HCT116 (cell line): ENCODE results near the gene SPEM3. TPM values are rescaled to one million over a fixed set of nuclear protein-coding genes. Genes with fewer than 3 reads are reported as not detected.

Experiments
- ATAC-seq: fragments of 200-7000 bp; cut with Tn5 transposase; 2 replicates; pipeline ENCODE4 v1.9.1; 2020; ENCODE audit warnings: mild to moderate bottlenecking, moderate library complexity
- BruUV-seq: library from RNA; stranded (reverse); fragments of 400-500 nt; replicated peaks from 2 replicates; lab custom pipeline; 2021; lab: Mats Ljungman, UMichigan
- CTCF ChIA-PET: fragments of 300-600 bp; sonication (Branson Sonifier 250); formaldehyde crosslinking; loops from one replicate; lab custom pipeline; 2021; ENCODE audit warnings: antibody characterized with exemption; lab: Charles Lee
- POLR2A ChIA-PET: fragments of 300-600, 350-600 bp; sonication (Branson Sonifier 250); formaldehyde crosslinking; loops from one replicate; lab custom pipeline; 2021; ENCODE audit warnings: antibody characterized with exemption; lab: Charles Lee
- RAD21 ChIA-PET, 2 experiments: fragments of 300-600 bp; sonication (Branson Sonifier 250); formaldehyde crosslinking; loops; one replicate each; lab custom pipeline; 2023; ENCODE audit warnings: low total read pairs in 2 of 2; ENCODE audit not compliant: uncharacterized antibody in 2 of 2, unreplicated experiment in 2 of 2, low non-redundant PET in 1 of 2; lab: Charles Lee
- DNase-seq: peaks from one replicate; pipeline ENCODE4 v3.0.0-alpha.2; 2010; ENCODE audit warnings: low read depth, low spot score
- H2AFZ ChIP-seq: fragments of 200-600 bp; shearing (Covaris generic), sonication (generic); 2 replicates; pipeline ENCODE4 v1.6.1; 2017; ENCODE audit warnings: low read depth, mixed run types, mixed read lengths, antibody characterized with exemption, low read length; ENCODE audit not compliant: poor library complexity, severe bottlenecking
- H3K27ac ChIP-seq: 2 replicates; pipeline ENCODE4 v1.5.1; 2012; ENCODE audit warnings: low read depth, low read length
- H3K27me3 ChIP-seq: fragments of 200-600 bp; sonication (generic); 2 replicates; pipeline ENCODE4 v1.6.1; 2016; ENCODE audit warnings: mixed run types, low read length, mixed read lengths; ENCODE audit not compliant: insufficient read depth
- H3K36me3 ChIP-seq, 2 experiments: fragments of 200-500 bp in 1 of 2; fragments of 200-600 bp in 1 of 2; sonication (Bioruptor generic) in 1 of 2; sonication (generic) in 1 of 2; 2 replicates each; pipeline versions ENCODE4 v1.5.1 to v1.6.1; 2014 to 2016; ENCODE audit warnings: low read length in 2 of 2, inconsistent platforms in 1 of 2, mixed read lengths in 1 of 2, mixed run types in 1 of 2; ENCODE audit not compliant: insufficient read depth in 2 of 2, control insufficient read depth in 1 of 2
- H3K4me1 ChIP-seq, 2 experiments: fragments of 200-600 bp in 1 of 2; sonication (generic) in 1 of 2; 2 replicates each; pipeline versions ENCODE4 v1.5.1 to v1.6.1; 2012 to 2017; ENCODE audit warnings: low read length in 2 of 2, inconsistent platforms in 1 of 2, mild to moderate bottlenecking in 1 of 2, mixed read lengths in 1 of 2, mixed run types in 1 of 2, moderate library complexity in 1 of 2; ENCODE audit not compliant: insufficient read depth in 2 of 2, control insufficient read depth in 1 of 2
- H3K4me2 ChIP-seq: fragments of 200-600 bp; sonication (generic); 2 replicates; pipeline ENCODE4 v1.6.1; 2017; ENCODE audit warnings: mixed run types, low read length, mixed read lengths
- H3K4me3 ChIP-seq, 2 experiments: fragments of 200-600 bp in 1 of 2; sonication (generic) in 1 of 2; replicated peaks in 1 of 2; 2 replicates each; pipeline ENCODE4 v1.5.1; 2011 to 2016; ENCODE audit warnings: low read length in 2 of 2, control low read depth in 1 of 2, low read depth in 1 of 2, mild to moderate bottlenecking in 1 of 2, mixed read lengths in 1 of 2, mixed run types in 1 of 2
- H3K79me2 ChIP-seq: fragments of 200-600 bp; sonication (generic); 2 replicates; pipeline ENCODE4 v1.6.1; 2017; ENCODE audit warnings: mild to moderate bottlenecking, mixed run types, low read length, moderate library complexity, mixed read lengths; ENCODE audit not compliant: insufficient read depth
- H3K9ac ChIP-seq: fragments of 200-600 bp; sonication (generic); 2 replicates; pipeline ENCODE4 v1.6.1; 2016; ENCODE audit warnings: low read length, mixed read lengths
- H3K9me2 ChIP-seq: fragments of 200-600 bp; sonication (generic), shearing (Covaris generic); 2 replicates; pipeline ENCODE4 v1.6.1; 2017; ENCODE audit warnings: mixed run types, mild to moderate bottlenecking, moderate library complexity; ENCODE audit not compliant: insufficient read depth
- H3K9me3 ChIP-seq, 2 experiments: fragments of 200-500 bp in 1 of 2; fragments of 200-600 bp in 1 of 2; sonication (Bioruptor generic) in 1 of 2; sonication (generic) in 1 of 2; 2 replicates each; pipeline ENCODE4 v1.6.1; 2014 to 2017; ENCODE audit warnings: low read length in 2 of 2, mixed read lengths in 2 of 2, inconsistent platforms in 1 of 2, low read depth in 1 of 2, mild to moderate bottlenecking in 1 of 2, mixed run types in 1 of 2, moderate library complexity in 1 of 2; ENCODE audit not compliant: control insufficient read depth in 1 of 2, insufficient read depth in 1 of 2
- H4K20me1 ChIP-seq: fragments of 200-600 bp; sonication (generic), shearing (Covaris generic); 2 replicates; pipeline ENCODE4 v1.6.1; 2017; ENCODE audit warnings: mixed run types, mild to moderate bottlenecking, moderate library complexity; ENCODE audit not compliant: insufficient read depth
- CEBPB ChIP-seq: IDR thresholded peaks from 2 replicates; pipeline ENCODE4 v1.6.1; 2012; ENCODE audit warnings: low read depth
- EGR1 ChIP-seq: IDR thresholded peaks from 2 replicates; pipeline ENCODE4 v1.6.1; 2012; ENCODE audit warnings: low read depth
- ELF1 ChIP-seq: IDR thresholded peaks from 2 replicates; pipeline ENCODE4 v1.6.1; 2012; ENCODE audit warnings: low read depth, borderline replicate concordance
- EZH2 ChIP-seq: fragments of 200-600 bp; sonication (generic); IDR thresholded peaks from 2 replicates; pipeline ENCODE4 v1.6.1; 2017; ENCODE audit warnings: antibody characterized with exemption, mixed run types
- EZH2phosphoT487 ChIP-seq: fragments of 200-600 bp; IDR thresholded peaks from 2 replicates; pipeline ENCODE4 v1.6.1; 2018; ENCODE audit warnings: antibody characterized with exemption, borderline replicate concordance
- FOSL1 ChIP-seq: IDR thresholded peaks from 2 replicates; pipeline ENCODE4 v1.6.1; 2012; ENCODE audit warnings: low read depth
- JUND ChIP-seq: IDR thresholded peaks from 2 replicates; pipeline ENCODE4 v1.6.1; 2012
- POLR2A ChIP-seq: IDR thresholded peaks from 2 replicates; pipeline ENCODE4 v1.7.0; 2011; ENCODE audit warnings: borderline replicate concordance; ENCODE audit not compliant: insufficient read depth, insufficient read length; ENCODE audit errors: extremely low read depth
- POLR2AphosphoS5 ChIP-seq: IDR thresholded peaks from 2 replicates; pipeline ENCODE4 v1.6.1; 2011; ENCODE audit warnings: mild to moderate bottlenecking, low read depth, low read length, moderate library complexity
- RAD21 ChIP-seq: IDR thresholded peaks from 2 replicates; pipeline ENCODE4 v1.6.1; 2012; ENCODE audit warnings: low read depth, mild to moderate bottlenecking
- SIN3A ChIP-seq: IDR thresholded peaks from 2 replicates; pipeline ENCODE4 v1.6.1; 2012; ENCODE audit warnings: low read depth
- SP1 ChIP-seq: IDR thresholded peaks from 2 replicates; pipeline ENCODE4 v1.6.1; 2012; ENCODE audit warnings: low read depth
- SRF ChIP-seq: IDR thresholded peaks from 2 replicates; pipeline ENCODE4 v1.6.1; 2012; ENCODE audit warnings: low read depth
- TCF7L2 ChIP-seq: IDR thresholded peaks from 2 replicates; pipeline ENCODE4 v1.7.0; 2011; ENCODE audit warnings: borderline replicate concordance, inconsistent platforms; ENCODE audit not compliant: insufficient read depth, insufficient read length; ENCODE audit errors: extremely low read depth
- YY1 ChIP-seq: IDR thresholded peaks from 2 replicates; pipeline ENCODE4 v1.6.1; 2011; ENCODE audit warnings: low read length, low read depth, moderate library complexity, mild to moderate bottlenecking; ENCODE audit not compliant: insufficient replicate concordance; ENCODE audit errors: extremely low read depth
- ZFX ChIP-seq: fragments of 450-650 bp; IDR thresholded peaks from 2 replicates; pipeline ENCODE4 v1.6.1; 2017
- intact Hi-C: fragments of 100-400 bp; cut with micrococcal nuclease; formaldehyde crosslinking; loops from 2 replicates; pipeline ENCODE4 v1.10.0; 2022
- total RNA-seq: library from RNA; stranded (reverse); gene quantifications from one replicate; pipeline ENCODE4 v1.2.1, GENCODE V29; 2021; ENCODE audit not compliant: unreplicated experiment
- TF ChIP-seq, protein P1 (sequence below): IDR thresholded peaks from 2 replicates; pipeline ENCODE4 v1.6.1; 2012; ENCODE audit warnings: low read depth
- TF ChIP-seq, protein P2 (sequence below): IDR thresholded peaks from 2 replicates; pipeline ENCODE4 v1.6.1; 2012
- TF ChIP-seq, protein P3 (sequence below): IDR thresholded peaks from 2 replicates; pipeline ENCODE4 v1.6.1; 2012
- TF ChIP-seq, protein P4 (sequence below), 3 experiments: fragments of 200-600 bp in 1 of 3; sonication (generic) in 1 of 3; IDR thresholded peaks in 2 of 3; conservative IDR thresholded peaks in 1 of 3; 2 replicates each; pipeline ENCODE4 v1.5.1; 2012 to 2017; ENCODE audit warnings: low read depth in 2 of 3, low read length in 2 of 3, antibody characterized with exemption in 1 of 3, borderline replicate concordance in 1 of 3, control low read depth in 1 of 3, mild to moderate bottlenecking in 1 of 3, mixed read lengths in 1 of 3, mixed run types in 1 of 3, moderate library complexity in 1 of 3; ENCODE audit not compliant: insufficient read depth in 1 of 3

Gene SPEM3
- total RNA-seq, 1 experiment from 2014 or later, result not detected

DNA sequence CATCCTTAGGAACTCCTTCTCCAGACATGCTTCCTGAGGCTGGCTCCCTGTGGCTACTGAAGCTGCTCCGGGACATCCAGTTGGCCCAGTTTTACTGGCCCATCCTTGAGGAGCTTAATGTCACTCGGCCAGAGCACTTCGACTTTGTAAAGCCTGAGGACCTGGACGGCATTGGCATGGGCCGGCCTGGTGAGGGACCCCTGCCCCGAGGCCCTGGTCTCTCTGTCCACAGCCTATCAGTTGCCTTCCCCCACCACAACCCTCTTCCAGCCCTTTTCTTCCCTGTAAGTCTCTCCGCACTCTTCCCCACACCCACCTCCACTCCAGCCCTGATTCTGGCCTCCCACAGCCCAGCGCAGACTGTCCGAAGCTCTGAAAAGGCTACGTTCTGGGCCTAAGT is 45.8 kb upstream of the SPEM3 start:
- no peak overlapping the region for H2AFZ ChIP-seq

More for the DNA sequence above, 45.8 kb upstream of the SPEM3 start:
- Histone ChIP-seq H3K4me1 (peaks cover 8 to 26% of the 10 kb centered on the region in 2 experiments; a peak in 3 of 4 replicates), H4K20me1 (no peaks in the 10 kb centered on the region), H3K36me3 (peaks cover 0 to 9% of the 10 kb centered on the region in 2 experiments; a peak in 2 of 4 replicates), H3K4me2 (no peak overlapping the region), H3K79me2 (peaks cover 8% of the 10 kb centered on the region; the same call in 1 of the 2 replicates), H3K9me3 (0 out of 4 replicates have a peak, but pooled peaks cover 0 to 7% of the 10 kb centered on the region in 2 experiments), H3K9ac (no peak overlapping the region), H3K4me3 (no peak overlapping the region), H3K9me2 (no peaks in the 10 kb centered on the region), H3K27ac (no peak overlapping the region), H3K27me3 (no peaks in the 10 kb centered on the region)
- intact Hi-C loops, result no loop called here
- ChIA-PET POLR2A (interaction anchor here (1.4 kb wide), 1 partner anchor 52 kb away, joined by 4 read pairs; the partner anchor contains the start of gene TMEM102), CTCF (no interaction called here)
- ATAC-seq, result no peak
- no peak for DNase-seq
- no TSS peak for BruUV-seq
- no peak for TF ChIP-seq ELF1
- no peak for TF ChIP-seq ZFX
- TF ChIP-seq SRF, result no peak
- TF ChIP-seq, protein P1, sequence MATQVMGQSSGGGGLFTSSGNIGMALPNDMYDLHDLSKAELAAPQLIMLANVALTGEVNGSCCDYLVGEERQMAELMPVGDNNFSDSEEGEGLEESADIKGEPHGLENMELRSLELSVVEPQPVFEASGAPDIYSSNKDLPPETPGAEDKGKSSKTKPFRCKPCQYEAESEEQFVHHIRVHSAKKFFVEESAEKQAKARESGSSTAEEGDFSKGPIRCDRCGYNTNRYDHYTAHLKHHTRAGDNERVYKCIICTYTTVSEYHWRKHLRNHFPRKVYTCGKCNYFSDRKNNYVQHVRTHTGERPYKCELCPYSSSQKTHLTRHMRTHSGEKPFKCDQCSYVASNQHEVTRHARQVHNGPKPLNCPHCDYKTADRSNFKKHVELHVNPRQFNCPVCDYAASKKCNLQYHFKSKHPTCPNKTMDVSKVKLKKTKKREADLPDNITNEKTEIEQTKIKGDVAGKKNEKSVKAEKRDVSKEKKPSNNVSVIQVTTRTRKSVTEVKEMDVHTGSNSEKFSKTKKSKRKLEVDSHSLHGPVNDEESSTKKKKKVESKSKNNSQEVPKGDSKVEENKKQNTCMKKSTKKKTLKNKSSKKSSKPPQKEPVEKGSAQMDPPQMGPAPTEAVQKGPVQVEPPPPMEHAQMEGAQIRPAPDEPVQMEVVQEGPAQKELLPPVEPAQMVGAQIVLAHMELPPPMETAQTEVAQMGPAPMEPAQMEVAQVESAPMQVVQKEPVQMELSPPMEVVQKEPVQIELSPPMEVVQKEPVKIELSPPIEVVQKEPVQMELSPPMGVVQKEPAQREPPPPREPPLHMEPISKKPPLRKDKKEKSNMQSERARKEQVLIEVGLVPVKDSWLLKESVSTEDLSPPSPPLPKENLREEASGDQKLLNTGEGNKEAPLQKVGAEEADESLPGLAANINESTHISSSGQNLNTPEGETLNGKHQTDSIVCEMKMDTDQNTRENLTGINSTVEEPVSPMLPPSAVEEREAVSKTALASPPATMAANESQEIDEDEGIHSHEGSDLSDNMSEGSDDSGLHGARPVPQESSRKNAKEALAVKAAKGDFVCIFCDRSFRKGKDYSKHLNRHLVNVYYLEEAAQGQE, result no peak
- TF ChIP-seq EGR1, result no peak
- no peak for TF ChIP-seq EZH2
- TF ChIP-seq JUND, result no peak
- no peak for TF ChIP-seq RAD21
- TF ChIP-seq FOSL1, result no peak
- TF ChIP-seq SIN3A, result no peak
- TF ChIP-seq, protein P2, sequence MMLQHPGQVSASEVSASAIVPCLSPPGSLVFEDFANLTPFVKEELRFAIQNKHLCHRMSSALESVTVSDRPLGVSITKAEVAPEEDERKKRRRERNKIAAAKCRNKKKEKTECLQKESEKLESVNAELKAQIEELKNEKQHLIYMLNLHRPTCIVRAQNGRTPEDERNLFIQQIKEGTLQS, result no peak
- TF ChIP-seq, protein P3, sequence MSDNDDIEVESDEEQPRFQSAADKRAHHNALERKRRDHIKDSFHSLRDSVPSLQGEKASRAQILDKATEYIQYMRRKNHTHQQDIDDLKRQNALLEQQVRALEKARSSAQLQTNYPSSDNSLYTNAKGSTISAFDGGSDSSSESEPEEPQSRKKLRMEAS, result no peak
- TF ChIP-seq YY1, result no peak
- TF ChIP-seq EZH2phosphoT487, result no peak
- TF ChIP-seq SP1, result no peak
- no peak for TF ChIP-seq POLR2AphosphoS5
- TF ChIP-seq CEBPB, result no peak
- TF ChIP-seq, protein P4, sequence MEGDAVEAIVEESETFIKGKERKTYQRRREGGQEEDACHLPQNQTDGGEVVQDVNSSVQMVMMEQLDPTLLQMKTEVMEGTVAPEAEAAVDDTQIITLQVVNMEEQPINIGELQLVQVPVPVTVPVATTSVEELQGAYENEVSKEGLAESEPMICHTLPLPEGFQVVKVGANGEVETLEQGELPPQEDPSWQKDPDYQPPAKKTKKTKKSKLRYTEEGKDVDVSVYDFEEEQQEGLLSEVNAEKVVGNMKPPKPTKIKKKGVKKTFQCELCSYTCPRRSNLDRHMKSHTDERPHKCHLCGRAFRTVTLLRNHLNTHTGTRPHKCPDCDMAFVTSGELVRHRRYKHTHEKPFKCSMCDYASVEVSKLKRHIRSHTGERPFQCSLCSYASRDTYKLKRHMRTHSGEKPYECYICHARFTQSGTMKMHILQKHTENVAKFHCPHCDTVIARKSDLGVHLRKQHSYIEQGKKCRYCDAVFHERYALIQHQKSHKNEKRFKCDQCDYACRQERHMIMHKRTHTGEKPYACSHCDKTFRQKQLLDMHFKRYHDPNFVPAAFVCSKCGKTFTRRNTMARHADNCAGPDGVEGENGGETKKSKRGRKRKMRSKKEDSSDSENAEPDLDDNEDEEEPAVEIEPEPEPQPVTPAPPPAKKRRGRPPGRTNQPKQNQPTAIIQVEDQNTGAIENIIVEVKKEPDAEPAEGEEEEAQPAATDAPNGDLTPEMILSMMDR (IDR thresholded peaks at IDR 0.05 in 2 of 3, conservative IDR thresholded peaks at IDR 0.05 in 1 of 3; ENCODE audit: borderline replicate concordance in 1 of 3, insufficient read depth in 1 of 3, low read depth in 2 of 3, low read length in 2 of 3), result no peak
- no peak for TF ChIP-seq TCF7L2
- TF ChIP-seq POLR2A, result no peak
- TF ChIP-seq, all 23 proteins: peak for 0
- RAD21 ChIA-PET, result no interaction called here
